Activated naive CD8-positive, alpha-beta T cell treated with anti-CD3 and anti-CD28 coated beads, Interleukin-2, amount 50 U/mL, for 16 hours (primary cell): ENCODE data around the gene NUDCD3.
"Not testable (repeated sequence)": the region's sequence is repeated elsewhere in the genome, so short reads cannot be mapped to it uniquely, and the experiment has no call there.

Experiments used
- DNase-seq: peaks from one replicate; pipeline ENCODE4 v3.0.0-alpha.2; 2020; ENCODE audit warnings: low read depth, low spot score

Gene NUDCD3

DNA sequence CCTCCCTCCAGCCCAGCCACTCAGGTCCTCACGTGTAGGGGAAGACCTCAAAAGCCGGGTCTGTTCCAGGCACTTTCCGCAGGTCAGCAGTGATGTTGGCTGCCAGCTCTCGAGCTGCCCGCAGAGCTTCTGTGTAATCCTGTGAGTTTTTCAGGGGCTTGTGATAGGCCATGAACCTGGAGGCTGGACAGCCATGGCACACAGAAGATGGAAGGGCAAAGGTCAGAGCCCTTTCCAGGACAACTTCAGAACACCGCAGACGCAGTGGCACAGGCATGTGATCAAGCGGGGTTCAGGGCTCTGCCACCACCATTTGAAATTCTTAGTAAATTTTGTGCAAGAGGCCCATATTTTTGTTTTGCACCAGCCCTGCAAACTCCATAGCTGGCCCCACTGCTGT lies 26.7 kb upstream of the NUDCD3 start:
- no peak for DNase-seq

DNA sequence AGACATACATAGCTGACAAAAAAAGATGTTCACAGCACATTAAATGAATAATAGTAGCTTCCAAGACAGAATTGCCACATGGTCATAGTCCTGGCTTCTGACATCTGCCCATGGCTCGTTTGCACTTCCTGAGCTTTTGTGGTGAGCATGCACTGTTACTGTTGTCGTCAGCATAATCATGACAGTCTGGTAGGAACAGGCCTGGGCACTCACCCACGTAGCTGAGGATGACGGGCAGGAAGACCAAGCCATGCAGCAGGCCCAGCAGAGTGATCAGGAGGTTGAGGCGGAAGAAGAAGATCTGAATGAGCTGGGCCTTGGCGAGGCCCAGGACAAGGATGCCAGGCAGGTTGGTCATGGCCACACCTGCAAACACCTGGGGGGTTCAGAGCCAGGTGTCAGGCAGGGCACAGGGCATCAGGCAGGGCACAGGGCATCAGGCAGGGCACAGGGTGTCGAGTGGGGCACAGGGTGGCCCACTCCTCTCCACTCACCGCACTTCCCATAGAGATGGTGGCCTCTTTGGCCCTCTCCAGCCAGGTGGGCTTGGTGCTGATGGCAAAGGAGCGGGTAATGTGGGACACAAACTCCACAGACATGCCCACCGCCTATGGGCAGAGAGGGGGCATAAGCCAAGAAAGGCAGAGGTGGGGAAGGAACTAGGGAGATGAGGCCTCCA lies 25.3 kb upstream of the NUDCD3 start:
- DNase-seq, result no peak

DNA sequence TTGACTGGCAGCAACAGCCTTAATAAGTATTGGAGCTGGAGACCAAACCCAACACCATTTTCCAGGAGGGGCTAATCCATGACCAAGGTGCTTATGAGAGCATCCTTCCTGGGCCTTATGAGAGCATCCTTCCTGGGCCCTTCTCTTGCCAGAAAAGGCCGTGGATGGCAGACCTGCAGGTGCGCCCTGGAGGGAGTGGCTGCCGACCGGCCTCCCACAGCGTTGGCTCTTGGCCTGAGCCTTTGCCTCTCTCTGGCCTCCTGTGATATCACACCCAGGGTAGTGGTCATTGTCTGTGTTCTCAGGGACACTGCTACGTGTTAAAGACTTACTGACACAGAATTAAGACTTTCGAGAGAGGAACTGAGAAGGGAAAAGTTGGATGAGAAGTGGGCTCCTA lies 22.3 kb upstream of the NUDCD3 start:
- no peak for DNase-seq

GRCh38 chr7:44511863-44512468 lies 21.5 kb upstream of the NUDCD3 start:
- DNase-seq, result no peak

DNA sequence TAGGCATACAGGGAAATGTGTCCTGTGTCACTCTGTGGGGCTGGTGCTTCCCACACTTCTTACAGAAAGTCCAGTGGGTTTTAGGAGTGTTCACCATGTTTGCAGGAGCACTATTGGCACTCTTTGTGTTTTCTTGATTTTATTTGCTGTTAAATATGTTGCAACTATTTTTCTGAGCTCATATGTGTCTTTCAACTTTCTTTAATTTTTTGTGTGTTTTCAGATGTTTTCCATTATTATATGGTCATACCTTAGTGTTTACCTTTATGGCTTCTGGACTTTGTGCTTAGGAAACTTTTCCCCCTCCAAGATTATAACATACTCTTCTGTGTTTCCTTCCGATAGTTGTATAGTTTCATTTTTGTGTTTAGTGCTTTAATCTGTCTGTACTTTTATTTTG lies 20.8 kb upstream of the NUDCD3 start:
- no peak for DNase-seq

- no peak for DNase-seq
Observed at GRCh38 chr7:44508328-44509030, 18.0 kb upstream of the NUDCD3 start.

GRCh38 chr7:44506592-44507288 lies 16.3 kb upstream of the NUDCD3 start:
- DNase-seq, result not testable (repeated sequence)

DNA sequence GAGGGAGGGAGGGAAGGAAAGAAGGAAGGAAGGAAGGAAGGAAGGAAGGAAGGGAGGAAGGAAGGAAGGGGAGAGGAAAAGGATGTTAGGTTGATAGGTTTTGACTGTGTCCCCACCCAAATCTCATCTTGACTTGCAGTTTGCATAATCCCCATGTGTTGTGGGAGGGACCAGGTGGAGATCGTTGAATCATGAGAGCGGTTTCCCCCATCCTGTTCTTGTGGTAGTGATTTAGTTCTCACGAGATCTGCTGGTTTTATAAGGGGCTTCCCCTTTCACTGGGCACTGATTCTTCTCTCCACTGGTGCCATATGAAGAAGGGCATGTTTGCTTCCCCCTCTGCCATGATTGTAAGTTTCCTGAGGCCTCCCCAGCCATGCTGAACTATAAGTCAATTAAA lies 15.1 kb upstream of the NUDCD3 start:
- no peak for DNase-seq

- no peak for DNase-seq
Observed at GRCh38 chr7:44498230-44498954, 7.9 kb upstream of the NUDCD3 start.

DNA sequence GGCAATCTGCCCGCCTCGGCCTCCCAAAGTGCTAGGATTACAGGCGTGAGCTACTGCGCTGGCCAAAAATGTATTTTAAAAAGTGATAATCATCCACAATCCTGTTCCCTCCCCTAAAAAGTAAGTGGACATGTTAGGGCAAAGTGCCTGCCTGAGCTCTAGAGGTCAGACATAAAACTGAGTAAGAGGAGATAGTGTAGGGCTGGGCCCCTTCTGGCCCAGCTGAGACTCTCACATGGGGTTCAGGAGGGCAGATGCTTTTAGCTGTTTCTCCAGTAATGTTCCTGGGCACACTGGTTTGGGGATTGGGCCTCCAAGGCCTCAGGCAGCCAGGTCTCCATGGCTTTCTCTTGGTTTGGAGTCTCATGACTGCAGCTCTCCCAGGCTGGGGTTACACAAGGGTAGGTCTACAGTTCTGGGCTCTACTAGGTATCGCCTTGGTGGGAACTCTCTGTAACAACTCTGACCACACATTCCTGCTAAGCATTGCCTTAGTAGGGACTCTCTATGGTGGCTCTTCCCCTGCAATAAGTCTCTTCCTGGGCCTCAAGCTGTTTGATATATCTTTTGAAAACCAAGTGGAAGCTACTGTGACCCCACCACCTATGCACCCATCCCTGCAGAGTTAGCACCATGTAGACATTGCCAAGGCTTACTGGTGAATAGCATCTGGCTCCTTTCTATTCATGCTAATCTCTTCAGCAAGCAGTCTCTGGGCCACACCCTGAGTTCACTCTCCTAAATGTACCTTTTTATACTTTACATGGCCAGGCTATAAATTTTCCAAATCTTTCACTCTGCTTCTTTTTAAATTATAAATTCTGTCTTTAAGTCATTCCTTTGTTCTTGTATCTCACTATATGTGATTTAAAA lies 6.9 kb upstream of the NUDCD3 start:
- no peak for DNase-seq

- DNase-seq, result no peak
Observed at GRCh38 chr7:44496385-44496784, 5.9 kb upstream of the NUDCD3 start.

- no peak for DNase-seq
Observed at GRCh38 chr7:44494960-44495359, 4.5 kb upstream of the NUDCD3 start.

DNA sequence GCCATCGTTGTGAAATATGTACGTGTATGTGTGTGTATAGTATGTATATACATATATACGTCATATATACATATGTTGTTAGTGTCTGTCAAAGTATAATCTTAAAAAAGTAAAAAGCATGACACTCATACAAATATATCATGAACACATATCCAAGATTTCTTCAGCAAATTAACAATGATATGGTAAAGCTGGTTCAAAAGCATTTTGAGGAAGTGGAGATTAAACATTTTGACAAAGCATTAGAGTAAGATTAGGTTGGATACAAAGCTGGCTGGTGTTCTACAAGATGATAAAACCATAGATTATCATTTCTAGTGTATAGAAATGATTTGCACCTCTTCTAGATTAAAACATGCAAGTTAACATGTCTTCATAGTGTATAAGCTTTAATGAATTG lies 771 bp upstream of the NUDCD3 start:
- no peak for DNase-seq

GRCh38 chr7:44489955-44490350 lies 505 bp downstream of the NUDCD3 start:
- DNase-seq, result no peak

DNA sequence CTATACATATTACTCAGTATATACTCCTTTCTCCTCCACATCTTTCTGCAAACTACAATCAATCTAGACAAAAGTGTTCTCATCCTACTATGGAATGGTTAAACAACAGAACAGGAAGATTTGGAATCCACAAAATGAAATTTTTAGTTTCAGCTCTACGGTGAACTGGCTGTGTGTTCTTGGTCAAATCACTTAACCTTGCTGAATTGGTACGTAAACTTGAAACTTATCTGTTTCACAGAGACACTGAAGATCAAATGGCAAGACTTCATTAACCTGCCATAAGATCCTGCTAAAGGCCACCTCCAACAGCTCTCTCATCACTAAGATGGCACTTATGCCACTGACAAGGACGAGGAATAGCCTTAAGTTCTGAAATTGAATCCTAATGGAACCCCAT lies 1.5 kb downstream of the NUDCD3 start:
- no peak for DNase-seq

GRCh38 chr7:44486693-44487092 lies 3.8 kb downstream of the NUDCD3 start:
- no peak for DNase-seq

DNA sequence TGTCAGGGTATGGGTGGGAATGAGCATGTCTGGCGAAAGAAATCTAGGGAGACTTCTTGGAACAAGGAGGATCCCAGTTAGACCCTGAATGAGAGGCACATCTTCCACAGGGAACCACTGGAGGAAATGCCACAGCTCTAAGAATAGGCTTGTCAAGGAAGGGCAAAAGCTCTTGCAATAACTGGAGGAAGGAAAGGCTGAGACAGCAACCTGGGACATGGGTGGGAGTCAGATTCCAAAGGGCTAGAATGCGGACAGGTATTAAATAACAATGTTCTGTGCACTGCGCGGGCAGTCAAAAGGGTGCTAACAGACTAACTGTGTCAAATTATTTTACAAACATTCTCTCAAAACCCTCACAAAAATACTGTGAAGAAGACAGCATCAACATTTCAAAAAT lies 4.5 kb downstream of the NUDCD3 start:
- no peak for DNase-seq

DNA sequence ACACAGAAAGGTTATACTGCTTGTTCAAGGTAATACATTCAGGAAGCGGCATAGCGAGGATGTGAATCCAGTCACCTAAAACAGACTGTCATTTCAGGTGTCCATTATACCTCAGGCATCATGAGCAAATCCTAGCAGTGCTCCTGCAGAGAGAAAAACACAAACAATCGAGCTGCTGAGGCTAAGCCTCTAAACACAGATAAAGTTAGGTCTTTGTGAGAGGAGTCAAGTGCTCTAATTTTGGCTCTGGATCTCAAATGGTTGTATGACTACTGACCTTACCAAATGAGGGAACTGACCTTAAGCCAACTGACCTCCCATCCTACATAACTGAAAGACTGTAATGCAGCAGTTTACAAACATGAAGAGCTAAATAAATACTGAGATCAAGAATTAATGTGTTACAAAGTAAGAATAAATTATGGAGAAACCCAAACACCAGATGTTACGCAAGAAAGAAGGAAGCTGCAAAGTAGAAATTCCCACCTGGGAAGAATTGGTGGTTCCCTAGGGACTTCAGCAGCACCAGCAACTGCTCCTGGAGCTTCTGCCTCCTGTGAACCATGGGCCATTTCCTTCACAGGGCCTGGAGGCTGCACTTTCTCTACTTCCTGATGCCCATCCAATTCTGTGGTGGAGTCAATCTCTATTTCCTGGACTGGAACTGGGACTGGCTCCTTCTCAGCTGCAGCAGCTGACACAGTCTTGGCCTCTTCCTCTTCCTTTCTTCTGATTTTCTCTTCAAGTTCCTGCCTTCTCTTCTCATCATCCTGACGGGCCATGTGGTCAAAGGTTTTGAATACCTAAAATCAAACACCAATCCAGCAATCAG lies 5.8 kb downstream of the NUDCD3 start:
- DNase-seq, result no peak

GRCh38 chr7:44482502-44483485 lies 7.7 kb downstream of the NUDCD3 start:
- no peak for DNase-seq
